OCI-LY7 (cell line): ENCODE data around the gene FNIP1. TPM values are rescaled to one million over a fixed set of nuclear protein-coding genes. Genes with fewer than 3 reads are reported as not detected.

Experiments
- BruUV-seq: library from RNA; stranded (reverse); fragments of 400-500 nt; replicated peaks from 2 replicates; lab custom pipeline; 2021; lab: Mats Ljungman, UMichigan
- CTCF ChIA-PET: fragments of 300-600 bp; sonication (Branson Sonifier 250); formaldehyde crosslinking; loops from one replicate; lab custom pipeline; 2022; ENCODE audit warnings: antibody characterized with exemption; ENCODE audit not compliant: unreplicated experiment; lab: Charles Lee
- POLR2A ChIA-PET: fragments of 300-600 bp; sonication (Branson Sonifier 250); formaldehyde crosslinking; loops from one replicate; lab custom pipeline; 2022; ENCODE audit warnings: antibody characterized with exemption; lab: Charles Lee
- DNase-seq: peaks from one replicate; pipeline ENCODE4 v3.0.0-alpha.2; 2015; ENCODE audit warnings: low spot score
- H2AFZ ChIP-seq: fragments of 200-600 bp; sonication (generic), shearing (Covaris generic); 2 replicates; pipeline ENCODE4 v1.6.1; 2014; ENCODE audit warnings: mild to moderate bottlenecking, antibody characterized with exemption, low read length, moderate library complexity
- H3K27ac ChIP-seq: fragments of 200-600 bp; sonication (generic); 2 replicates; pipeline ENCODE4 v1.5.1; 2014; ENCODE audit warnings: mixed run types, low read depth, mild to moderate bottlenecking, moderate library complexity, low read length, inconsistent platforms; ENCODE audit not compliant: poor library complexity, severe bottlenecking
- H3K36me3 ChIP-seq: fragments of 200-600 bp; sonication (generic); 2 replicates; pipeline ENCODE4 v1.6.1; 2014; ENCODE audit warnings: mild to moderate bottlenecking, antibody characterized with exemption, low read length, moderate library complexity, mixed read lengths; ENCODE audit not compliant: insufficient read depth
- H3K4me1 ChIP-seq: fragments of 200-600 bp; sonication (generic); 2 replicates; pipeline ENCODE4 v1.5.1; 2014; ENCODE audit warnings: mild to moderate bottlenecking, low read length; ENCODE audit not compliant: insufficient read depth, poor library complexity, severe bottlenecking
- H3K4me2 ChIP-seq: fragments of 200-600 bp; sonication (generic); 2 replicates; pipeline ENCODE4 v1.6.1; 2014; ENCODE audit warnings: mild to moderate bottlenecking, low read length
- H3K4me3 ChIP-seq: fragments of 200-600 bp; sonication (generic); 2 replicates; pipeline ENCODE4 v1.5.1; 2014; ENCODE audit warnings: mild to moderate bottlenecking, low read depth, low read length; ENCODE audit not compliant: poor library complexity, severe bottlenecking
- H3K79me2 ChIP-seq: fragments of 200-600 bp; sonication (generic); 2 replicates; pipeline ENCODE4 v1.6.1; 2016; ENCODE audit warnings: low read depth, mild to moderate bottlenecking, low read length, moderate library complexity, mixed read lengths; ENCODE audit not compliant: insufficient read depth
- H3K9me2 ChIP-seq: fragments of 200-600 bp; sonication (generic); 2 replicates; pipeline ENCODE4 v1.6.1; 2016; ENCODE audit warnings: mild to moderate bottlenecking, low read length, mixed read lengths; ENCODE audit not compliant: insufficient read depth
- H3K9me3 ChIP-seq: fragments of 200-600 bp; sonication (generic); 2 replicates; pipeline ENCODE4 v1.6.1; 2014; ENCODE audit warnings: mild to moderate bottlenecking, mixed run types, low read length, mixed read lengths
- H4K20me1 ChIP-seq: fragments of 200-600 bp; sonication (generic); 2 replicates; pipeline ENCODE4 v1.6.1; 2014; ENCODE audit warnings: mild to moderate bottlenecking, antibody characterized with exemption, low read length, moderate library complexity, mixed read lengths; ENCODE audit not compliant: insufficient read depth
- CTCF ChIP-seq: fragments of 200-600 bp; sonication (generic); conservative IDR thresholded peaks from 2 replicates; pipeline ENCODE4 v1.5.1; 2014; ENCODE audit warnings: mild to moderate bottlenecking, antibody characterized with exemption, low read length, moderate library complexity, mixed read lengths
- EZH2phosphoT487 ChIP-seq: fragments of 200-600 bp; sonication (generic); IDR thresholded peaks from 2 replicates; pipeline ENCODE4 v1.6.1; 2018; ENCODE audit warnings: low read depth, borderline replicate concordance, mild to moderate bottlenecking, mixed run types, antibody characterized with exemption, low read length, moderate library complexity, mixed read lengths
- intact Hi-C: fragments of 100-400 bp; cut with micrococcal nuclease; formaldehyde crosslinking; loops from one replicate; pipeline ENCODE4 v1.10.0; 2022; ENCODE audit not compliant: unreplicated experiment
- total RNA-seq, 2 experiments: library from RNA; depleted of rRNA in 1 of 2; stranded (reverse); fragments of >200 nt in 1 of 2; shearing (Covaris generic) in 1 of 2; gene quantifications; 2 replicates each; pipeline ENCODE4 v1.2.3, GENCODE V29; 2014 to 2022

The FNIP1 gene
- total RNA-seq, 2 experiments from 2014 or later: 19.4 to 20.6 TPM

- POLR2A ChIA-PET: interaction anchor here (0.5 to 0.6 kb wide), 4 partner anchors 9 to 645 kb away, joined by 3 read pairs; no protein-coding TSS in a partner anchor
- no TSS peak for BruUV-seq
- CTCF ChIA-PET: no interaction called here
- intact Hi-C loops: loop anchor here (1.0 to 10.0 kb wide), 3 partner anchors 205 to 630 kb away; partner anchors contain the start of genes CDC42SE2 and HINT1
- Histone ChIP-seq H3K9me3 (no peaks in the 10 kb centered on the region), H3K4me3 (peak overlapping the region; percentile 87), H3K4me1 (peaks cover 35% of the 10 kb centered on the region), H3K27ac (no peak overlapping the region), H3K4me2 (peak overlapping the region; percentile 89), H3K79me2 (peaks cover 65% of the 10 kb centered on the region), H3K9me2 (no peaks in the 10 kb centered on the region), H3K36me3 (no peaks in the 10 kb centered on the region), H2AFZ (no peak overlapping the region), H4K20me1 (peaks cover 23% of the 10 kb centered on the region)
- peak; percentile 16 for DNase-seq
- TF ChIP-seq CTCF (no peak), EZH2phosphoT487 (no peak)
These were observed 2.2 kb downstream of the FNIP1 start for GRCh38 chr5:131794586-131794985.

- peaks cover 35% of the 10 kb centered on the region for H3K4me1 ChIP-seq
- H3K27ac ChIP-seq: no peak overlapping the region
- H4K20me1 ChIP-seq: peaks cover 23% of the 10 kb centered on the region
- no peak for TF ChIP-seq EZH2phosphoT487
- TF ChIP-seq CTCF: no peak
- no peaks in the 10 kb centered on the region for H3K9me2 ChIP-seq
- H3K9me3 ChIP-seq: no peaks in the 10 kb centered on the region
- H3K4me3 ChIP-seq: no peak overlapping the region
- ChIA-PET POLR2A (interaction anchor here (1.2 kb wide), 1 partner anchor 35 kb away, joined by 3 read pairs; no protein-coding TSS in a partner anchor), CTCF (no interaction called here)
- no peak overlapping the region for H2AFZ ChIP-seq
- no TSS peak for BruUV-seq
- peak overlapping the region; percentile 15; the same call in 1 of the 2 replicates for H3K4me2 ChIP-seq
- intact Hi-C loops: loop anchor here (10.0 kb wide), 2 partner anchors 528 to 628 kb away; partner anchors contain the start of genes CDC42SE2 and HINT1
- peak; percentile 41 for DNase-seq
- no peaks in the 10 kb centered on the region for H3K36me3 ChIP-seq
- peaks cover 82% of the 10 kb centered on the region for H3K79me2 ChIP-seq
These were observed 3.9 kb downstream of the FNIP1 start for GRCh38 chr5:131792896-131793295.

GRCh38 chr5:131791866-131792265 lies 5.0 kb downstream of the FNIP1 start:
- POLR2A ChIA-PET: interaction anchor here (0.8 kb wide), 1 partner anchor 906 kb away, joined by 5 read pairs; no protein-coding TSS in a partner anchor

More at GRCh38 chr5:131791866-131792265, 5.0 kb downstream of the FNIP1 start:
- H2AFZ ChIP-seq: no peak overlapping the region
- H3K9me2 ChIP-seq: no peaks in the 10 kb centered on the region
- no peak overlapping the region for H3K4me2 ChIP-seq
- no peaks in the 10 kb centered on the region for H3K9me3 ChIP-seq
- H3K79me2 ChIP-seq: peaks cover 92% of the 10 kb centered on the region
- no peak for DNase-seq
- TF ChIP-seq CTCF (no peak), EZH2phosphoT487 (no peak)
- peaks cover 23% of the 10 kb centered on the region for H4K20me1 ChIP-seq
- no TSS peak for BruUV-seq
- no peak overlapping the region for H3K4me3 ChIP-seq
- CTCF ChIA-PET: no interaction called here
- no peak overlapping the region for H3K27ac ChIP-seq
- H3K4me1 ChIP-seq: peaks cover 29% of the 10 kb centered on the region
- H3K36me3 ChIP-seq: no peaks in the 10 kb centered on the region
- intact Hi-C loops: loop anchor here (10.0 kb wide), 2 partner anchors 527 to 627 kb away; partner anchors contain the start of genes CDC42SE2 and HINT1
